Activated T-helper 1 cell treated with anti-CD3 and anti-CD28 coated beads, Interleukin-12 subunit alpha, Interleukin-12 subunit beta, Interleukin-2, Interleukin-4 antibody, amounts not matched to agents 30 ng/mL and 10 ng/mL and 1 ng/mL, durations not matched to agents 14 hours and 24 hours and 36 hours (primary cell): ENCODE measurements around the gene CCNQ. TPM values are rescaled to one million over a fixed set of nuclear protein-coding genes. Genes with fewer than 3 reads are reported as not detected.

Experiments
- DNase-seq: peaks from one replicate; pipeline ENCODE4 v3.0.0; 2021; ENCODE audit warnings: low spot score
- H3K27ac Mint-ChIP-seq: one replicate; pipeline ENCODE4 v1.8.0; 2021; ENCODE audit warnings: mild to moderate bottlenecking, mixed read lengths
- H3K27me3 Mint-ChIP-seq: one replicate; pipeline ENCODE4 v1.8.0; 2022; ENCODE audit warnings: mild to moderate bottlenecking, moderate library complexity, mixed read lengths; ENCODE audit not compliant: insufficient read depth
- H3K36me3 Mint-ChIP-seq: one replicate; pipeline ENCODE4 v1.8.0; 2021; ENCODE audit warnings: low read depth, mixed read lengths
- H3K4me1 Mint-ChIP-seq: one replicate; pipeline ENCODE4 v1.8.0; 2021; ENCODE audit warnings: low read depth, mixed read lengths
- H3K4me3 Mint-ChIP-seq: one replicate; pipeline ENCODE4 v1.8.0; 2021; ENCODE audit warnings: mild to moderate bottlenecking, moderate library complexity, mixed read lengths
- H3K9me3 Mint-ChIP-seq: one replicate; pipeline ENCODE4 v1.8.0; 2021; ENCODE audit warnings: mixed read lengths
- intact Hi-C: fragments of 100-400 bp; cut with micrococcal nuclease; formaldehyde crosslinking; loops from one replicate; pipeline ENCODE4 v1.15.1; 2024
- total RNA-seq: library from RNA; stranded (reverse); gene quantifications from 2 replicates; pipeline ENCODE4 v1.2.3, GENCODE V29; 2022

CCNQ gene
- total RNA-seq, 1 donor from 2014 or later, result 28.0 TPM

GRCh38 chrX:153633607-153634180 lies 34.8 kb upstream of the CCNQ start:
- Mint-ChIP-seq H3K4me1 (no peaks in the 10 kb centered on the region), H3K9me3 (no peaks in the 10 kb centered on the region), H3K36me3 (no peaks in the 10 kb centered on the region), H3K27me3 (peaks cover 6% of the 10 kb centered on the region), H3K4me3 (no peak overlapping the region), H3K27ac (no peak overlapping the region)
- DNase-seq, result no peak
- intact Hi-C loops, result no loop called here

DNA sequence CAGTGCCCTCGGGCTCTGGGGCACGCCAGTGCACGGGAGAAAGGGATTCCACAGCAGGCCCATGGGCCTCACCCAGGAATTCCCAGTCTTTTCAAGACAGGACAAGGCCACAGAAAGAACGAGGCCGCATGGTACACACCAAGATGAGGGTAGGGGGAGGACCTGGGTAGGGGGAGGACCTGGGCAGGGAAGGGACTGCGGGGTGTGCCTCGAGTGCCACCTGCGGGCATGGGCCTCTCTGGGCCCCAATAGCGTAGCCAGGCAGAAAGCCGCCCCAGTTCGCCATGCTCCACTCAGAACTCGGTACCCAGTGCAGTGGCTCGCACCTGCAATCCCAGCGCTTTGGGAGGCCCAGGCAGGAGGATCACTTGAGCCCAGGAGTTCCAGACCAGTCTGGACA lies 34.1 kb upstream of the CCNQ start:
- no peak overlapping the region for H3K27ac Mint-ChIP-seq
- peaks cover 6% of the 10 kb centered on the region for H3K27me3 Mint-ChIP-seq

GRCh38 chrX:153632595-153632946 lies 33.6 kb upstream of the CCNQ start:
- no peak for DNase-seq
- intact Hi-C loops, result no loop called here
- no peak overlapping the region for H3K27ac Mint-ChIP-seq
- no peaks in the 10 kb centered on the region for H3K36me3 Mint-ChIP-seq
- H3K9me3 Mint-ChIP-seq, result no peaks in the 10 kb centered on the region
- peaks cover 6% of the 10 kb centered on the region for H3K27me3 Mint-ChIP-seq
- H3K4me1 Mint-ChIP-seq, result no peaks in the 10 kb centered on the region
- no peak overlapping the region for H3K4me3 Mint-ChIP-seq

More for the DNA sequence above, 34.1 kb upstream of the CCNQ start:
- Mint-ChIP-seq H3K4me3 (no peak overlapping the region), H3K4me1 (no peaks in the 10 kb centered on the region), H3K36me3 (no peaks in the 10 kb centered on the region), H3K9me3 (no peaks in the 10 kb centered on the region)
- intact Hi-C loops, result no loop called here
- no peak for DNase-seq

DNA sequence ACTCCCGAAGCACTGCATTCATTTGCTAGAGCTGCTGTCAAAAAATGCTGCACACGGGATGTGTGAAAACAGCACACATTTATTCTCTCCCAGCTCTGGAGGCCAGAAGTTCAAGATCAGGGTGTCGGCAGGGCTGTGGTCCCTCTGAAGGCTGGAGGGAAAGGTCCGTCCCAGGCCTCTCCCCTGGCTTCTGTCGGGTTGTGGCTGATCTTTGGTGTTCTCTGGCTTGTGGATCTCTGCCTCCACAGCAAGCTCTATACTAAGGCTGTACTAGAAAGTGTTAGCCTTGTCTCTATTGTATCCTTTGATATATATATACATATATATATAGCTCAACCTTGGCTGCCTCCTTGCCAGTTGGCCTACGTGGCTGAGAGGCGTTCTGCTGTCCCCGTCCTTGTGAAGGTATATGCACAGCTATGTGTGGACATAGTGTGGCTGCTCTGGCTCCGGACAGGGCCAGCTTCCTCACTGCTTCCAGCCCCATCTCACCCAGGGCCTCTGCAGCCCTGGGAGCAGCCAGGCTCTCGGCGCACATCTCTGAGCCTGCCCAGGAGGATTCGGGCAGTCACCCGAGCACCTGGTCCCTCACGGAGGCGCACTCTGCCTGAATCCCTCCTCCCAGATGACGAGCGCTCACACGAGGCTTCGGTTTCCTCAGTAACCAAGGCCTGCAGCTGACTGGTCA lies 33.1 kb upstream of the CCNQ start:
- Mint-ChIP-seq H3K27ac (no peak overlapping the region), H3K4me1 (no peaks in the 10 kb centered on the region), H3K27me3 (peaks cover 6% of the 10 kb centered on the region), H3K36me3 (no peaks in the 10 kb centered on the region), H3K9me3 (no peaks in the 10 kb centered on the region), H3K4me3 (no peak overlapping the region)
- no peak for DNase-seq
- intact Hi-C loops, result no loop called here

- H3K27ac Mint-ChIP-seq, result no peak overlapping the region
- H3K4me1 Mint-ChIP-seq, result no peaks in the 10 kb centered on the region
- H3K27me3 Mint-ChIP-seq, result peaks cover 6% of the 10 kb centered on the region
- no peak overlapping the region for H3K4me3 Mint-ChIP-seq
- H3K9me3 Mint-ChIP-seq, result no peaks in the 10 kb centered on the region
- no peak for DNase-seq
- intact Hi-C loops, result no loop called here
- H3K36me3 Mint-ChIP-seq, result no peaks in the 10 kb centered on the region
These were observed 32.4 kb upstream of the CCNQ start for GRCh38 chrX:153631346-153631745.

- intact Hi-C loops, result no loop called here
- H3K27me3 Mint-ChIP-seq, result peaks cover 6% of the 10 kb centered on the region
- no peak for DNase-seq
- no peak overlapping the region for H3K27ac Mint-ChIP-seq
- H3K4me3 Mint-ChIP-seq, result no peak overlapping the region
- no peaks in the 10 kb centered on the region for H3K9me3 Mint-ChIP-seq
- H3K4me1 Mint-ChIP-seq, result no peaks in the 10 kb centered on the region
- no peaks in the 10 kb centered on the region for H3K36me3 Mint-ChIP-seq
These were observed 29.7 kb upstream of the CCNQ start for GRCh38 chrX:153628665-153629064.

DNA sequence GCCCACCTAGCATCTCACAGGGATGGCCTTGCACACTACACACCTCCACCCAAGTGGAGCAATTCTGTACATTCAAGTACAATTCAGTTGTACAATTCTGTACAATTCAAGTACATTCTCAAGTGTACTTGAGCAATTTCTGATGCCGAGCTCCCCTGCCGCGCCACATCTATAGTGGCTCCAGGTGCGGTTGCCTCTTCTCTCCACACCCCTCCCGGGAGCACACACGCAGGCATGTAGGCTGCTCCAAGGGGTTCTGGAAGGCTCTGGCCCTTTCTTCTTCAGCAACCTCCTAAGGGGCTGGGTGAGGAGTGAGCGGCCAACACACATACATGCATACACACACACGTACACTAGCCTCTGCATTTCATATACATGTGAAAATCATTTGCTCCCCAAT lies 29.2 kb upstream of the CCNQ start:
- H3K9me3 Mint-ChIP-seq, result no peaks in the 10 kb centered on the region
- no peak overlapping the region for H3K4me3 Mint-ChIP-seq
- H3K4me1 Mint-ChIP-seq, result no peaks in the 10 kb centered on the region
- H3K36me3 Mint-ChIP-seq, result no peaks in the 10 kb centered on the region
- DNase-seq, result no peak
- intact Hi-C loops, result no loop called here
- no peak overlapping the region for H3K27ac Mint-ChIP-seq
- H3K27me3 Mint-ChIP-seq, result peaks cover 6% of the 10 kb centered on the region

DNA sequence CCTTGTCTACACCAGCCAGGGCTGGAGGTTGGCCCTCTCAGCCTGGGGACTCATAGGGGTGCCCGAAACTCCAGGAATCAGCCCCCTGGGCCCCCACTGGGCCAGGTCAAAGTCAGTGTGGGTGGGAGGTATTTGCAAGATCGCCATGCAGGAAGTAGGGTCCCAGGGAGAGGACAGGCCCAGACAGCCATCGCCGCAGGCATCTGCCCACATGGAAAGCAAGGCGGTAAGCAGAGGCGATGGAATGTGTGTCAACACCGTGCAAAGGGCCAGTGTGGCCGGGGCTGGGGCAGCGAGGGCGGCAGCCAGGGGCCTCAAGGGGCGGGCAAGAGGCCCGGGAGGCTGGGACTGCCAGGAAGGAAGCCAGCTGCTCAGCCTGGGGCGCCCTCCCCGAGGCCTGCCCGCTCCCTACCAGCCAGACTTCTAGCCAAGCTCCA lies 28.8 kb upstream of the CCNQ start:
- Mint-ChIP-seq H3K27ac (no peak overlapping the region), H3K27me3 (peaks cover 6% of the 10 kb centered on the region), H3K4me1 (no peaks in the 10 kb centered on the region), H3K9me3 (no peaks in the 10 kb centered on the region), H3K36me3 (no peaks in the 10 kb centered on the region), H3K4me3 (no peak overlapping the region)
- no peak for DNase-seq
- intact Hi-C loops, result no loop called here

DNA sequence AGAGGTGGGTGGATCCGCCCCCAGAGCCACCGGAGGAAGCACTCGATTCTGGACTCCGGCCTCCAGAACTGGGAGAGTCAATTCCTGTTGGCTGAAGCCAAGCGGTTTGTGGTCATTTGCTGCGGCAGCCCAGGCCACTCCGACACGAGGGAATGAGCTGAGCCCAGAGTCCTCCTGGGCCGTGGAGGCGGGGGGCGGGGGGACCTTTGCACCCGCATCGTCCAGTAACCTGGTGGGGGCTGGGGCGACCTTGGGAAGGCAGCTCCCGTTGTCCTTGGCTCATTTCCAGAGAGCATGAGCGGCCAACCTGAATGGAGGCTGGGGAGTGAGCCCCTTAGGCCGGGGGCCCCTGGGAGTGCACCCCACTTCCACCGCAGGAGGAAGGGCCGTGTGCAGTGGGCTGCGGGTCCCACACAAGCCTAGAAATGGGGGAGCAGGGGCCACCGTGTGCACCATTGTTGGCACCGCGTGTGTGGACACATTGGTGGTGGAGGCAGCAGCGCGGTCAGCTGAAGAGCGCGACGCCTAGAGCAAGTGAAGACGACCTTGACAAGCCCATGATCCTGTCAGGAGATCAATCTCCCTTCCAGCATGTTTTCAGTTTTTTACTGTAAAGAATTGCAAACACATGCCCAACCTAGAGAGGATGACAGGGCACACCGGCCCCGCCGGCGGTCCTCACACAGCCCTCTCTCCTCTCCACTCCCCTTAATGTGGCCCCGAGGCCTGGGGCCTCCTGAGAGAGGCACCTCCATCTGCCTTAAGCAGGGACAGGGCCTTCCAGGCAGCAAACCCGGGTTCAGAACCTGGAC lies 28.1 kb upstream of the CCNQ start:
- intact Hi-C loops, result no loop called here
- no peaks in the 10 kb centered on the region for H3K36me3 Mint-ChIP-seq
- no peak for DNase-seq
- no peak overlapping the region for H3K27ac Mint-ChIP-seq
- no peaks in the 10 kb centered on the region for H3K9me3 Mint-ChIP-seq
- no peaks in the 10 kb centered on the region for H3K4me1 Mint-ChIP-seq
- H3K27me3 Mint-ChIP-seq, result peaks cover 6% of the 10 kb centered on the region
- H3K4me3 Mint-ChIP-seq, result no peak overlapping the region

DNA sequence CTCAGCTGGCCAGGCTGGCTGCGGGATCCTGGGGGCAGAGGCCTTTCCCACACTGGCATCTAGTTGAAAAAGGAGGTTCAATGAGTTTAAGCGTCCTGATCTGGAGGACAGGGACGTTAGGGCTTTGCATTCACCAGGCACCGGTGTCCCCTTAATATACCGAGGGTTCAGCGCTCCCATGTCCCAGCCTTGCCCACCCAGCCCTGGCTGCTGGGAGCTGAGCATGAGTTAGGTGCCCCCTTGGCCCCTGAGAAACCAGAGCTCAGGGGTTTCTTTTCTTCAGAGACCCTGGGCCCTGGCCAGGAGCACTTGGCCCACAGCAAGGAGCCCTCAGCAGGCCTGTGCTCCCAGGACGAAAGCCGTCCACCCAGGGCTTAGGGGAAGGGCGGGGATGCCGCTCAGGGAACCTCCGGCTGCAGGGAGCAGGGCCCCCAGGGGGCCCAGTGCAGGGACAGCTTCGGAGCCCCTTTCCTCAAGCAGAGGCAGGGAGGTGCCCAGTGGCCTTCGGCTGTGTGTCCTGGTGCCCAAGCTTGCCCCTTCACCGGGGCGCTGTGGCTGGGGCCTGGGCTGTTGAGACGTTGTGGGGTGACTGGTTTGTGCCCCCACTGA lies 27.2 kb upstream of the CCNQ start:
- Mint-ChIP-seq H3K27ac (no peak overlapping the region), H3K9me3 (no peaks in the 10 kb centered on the region), H3K36me3 (no peaks in the 10 kb centered on the region), H3K4me3 (no peak overlapping the region), H3K27me3 (peaks cover 4% of the 10 kb centered on the region), H3K4me1 (no peaks in the 10 kb centered on the region)
- intact Hi-C loops, result no loop called here
- no peak for DNase-seq

- no peak overlapping the region for H3K4me3 Mint-ChIP-seq
- H3K36me3 Mint-ChIP-seq, result no peaks in the 10 kb centered on the region
- intact Hi-C loops, result no loop called here
- no peaks in the 10 kb centered on the region for H3K9me3 Mint-ChIP-seq
- no peak for DNase-seq
- H3K27me3 Mint-ChIP-seq, result no peaks in the 10 kb centered on the region
- no peaks in the 10 kb centered on the region for H3K4me1 Mint-ChIP-seq
- H3K27ac Mint-ChIP-seq, result no peak overlapping the region
These were observed 26.5 kb upstream of the CCNQ start for GRCh38 chrX:153625271-153626024.

- no peaks in the 10 kb centered on the region for H3K4me1 Mint-ChIP-seq
- no peak overlapping the region for H3K27ac Mint-ChIP-seq
- DNase-seq, result no peak
- H3K4me3 Mint-ChIP-seq, result no peak overlapping the region
- no peaks in the 10 kb centered on the region for H3K36me3 Mint-ChIP-seq
- H3K27me3 Mint-ChIP-seq, result no peaks in the 10 kb centered on the region
- no peaks in the 10 kb centered on the region for H3K9me3 Mint-ChIP-seq
- intact Hi-C loops, result no loop called here
These were observed 25.5 kb upstream of the CCNQ start for GRCh38 chrX:153624196-153625091.
